ENCODE data around the gene TP53AIP1.

The TP53AIP1 gene

DNA sequence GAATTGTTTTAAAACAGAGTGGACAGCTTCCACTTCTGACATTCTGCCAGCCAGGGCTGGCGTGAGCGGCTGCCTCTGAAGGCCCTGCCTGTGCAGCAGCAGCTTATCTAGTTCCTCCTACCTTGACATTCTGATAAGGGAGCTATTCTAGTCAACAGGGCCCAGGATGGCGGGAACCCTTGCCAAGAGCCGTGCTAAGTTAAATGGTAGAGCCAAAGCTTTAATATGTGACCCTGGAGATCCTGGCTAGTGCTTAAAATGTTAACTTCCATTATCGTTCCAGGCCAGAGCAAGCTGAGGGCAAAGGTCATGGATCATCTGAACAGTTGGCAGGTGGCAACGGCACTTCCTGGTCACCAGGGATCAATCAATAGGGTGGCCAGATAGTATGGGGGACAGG is 48.0 kb downstream of the TP53AIP1 start:
- POLR2A ChIA-PET = no interaction called here
- DNase-seq = peak in 1 of 3 donors; percentile 35
- Histone ChIP-seq H3K36me3 (ENCODE audit: control insufficient read depth in 4 of 4, insufficient read depth in 4 of 4, low read length in 3 of 4) (no peaks in the 10 kb centered on the region), H3K27me3 (replicated peaks in 2 of 5; ENCODE audit: control insufficient read depth in 4 of 5, insufficient read depth in 5 of 5, low read length in 4 of 5) (peaks cover 2 to 67% (median 26%) of the 10 kb centered on the region in 5 experiments), H3K4me3 (ENCODE audit: control insufficient read depth in 1 of 7, extremely low read depth in 1 of 7, insufficient read depth in 4 of 7, low read depth in 2 of 7, low read length in 6 of 7) (no peak overlapping the region), H3K27ac (ENCODE audit: insufficient read depth in 1 of 2, low read depth in 1 of 2, low read length in 2 of 2, poor library complexity in 1 of 2, severe bottlenecking in 2 of 2) (no peak overlapping the region), H3K9me3 (ENCODE audit: control extremely low read depth in 1 of 5, control insufficient read depth in 4 of 5, insufficient read depth in 2 of 5, low read depth in 1 of 5, low read length in 4 of 5) (no peaks in the 10 kb centered on the region), H3K4me1 (ENCODE audit: control extremely low read depth in 1 of 4, control insufficient read depth in 4 of 4, insufficient read depth in 4 of 4, low read length in 3 of 4) (peaks cover 0 to 31% (median 21%) of the 10 kb centered on the region in 4 experiments)
- 71% methylated on average over 4 of the region's 6 CpGs for WGBS (ENCODE audit: insufficient coverage)
- CTCF ChIA-PET = interaction anchor here (1.0 to 13.0 kb wide), 6 partner anchors 9 to 53 kb away, joined by 3 to 640 read pairs (median 8); partner anchors contain the start of gene TP53AIP1

DNA sequence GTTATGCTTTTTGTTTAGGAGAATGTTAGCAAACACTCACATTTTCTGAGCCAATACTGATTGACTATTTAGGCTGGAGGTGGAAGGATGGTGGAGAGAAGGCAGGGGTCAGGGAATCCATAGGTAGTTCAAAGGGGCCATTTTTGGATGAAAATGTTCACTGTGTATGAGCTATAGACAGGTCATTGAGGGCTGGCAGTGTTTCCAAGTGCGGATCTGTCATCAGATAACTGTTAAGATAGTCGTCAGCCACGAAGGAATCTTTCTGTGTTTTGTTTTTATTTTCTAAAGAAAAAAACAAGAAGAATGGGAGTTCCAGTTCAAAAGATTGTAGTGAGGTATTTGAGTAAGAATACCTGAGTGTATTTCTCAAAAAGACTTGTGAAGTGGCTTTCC is 48.4 kb downstream of the TP53AIP1 start:
- H3K27ac ChIP-seq (ENCODE audit: insufficient read depth in 1 of 2, low read depth in 1 of 2, low read length in 2 of 2, poor library complexity in 1 of 2, severe bottlenecking in 2 of 2) = no peak overlapping the region
- H3K4me3 ChIP-seq (ENCODE audit: control insufficient read depth in 1 of 7, extremely low read depth in 1 of 7, insufficient read depth in 4 of 7, low read depth in 2 of 7, low read length in 6 of 7) = no peak overlapping the region
- WGBS (ENCODE audit: insufficient coverage) = 80% methylated on average over 2 of the region's 3 CpGs
- H3K27me3 ChIP-seq (replicated peaks in 2 of 5; ENCODE audit: control insufficient read depth in 4 of 5, insufficient read depth in 5 of 5, low read length in 4 of 5) = peaks cover 2 to 71% (median 30%) of the 10 kb centered on the region in 5 experiments
- H3K4me1 ChIP-seq (ENCODE audit: control extremely low read depth in 1 of 4, control insufficient read depth in 4 of 4, insufficient read depth in 4 of 4, low read length in 3 of 4) = peaks cover 0 to 31% (median 21%) of the 10 kb centered on the region in 4 experiments
- CTCF ChIA-PET = interaction anchor here (1.2 to 13.0 kb wide), 5 partner anchors 9 to 54 kb away, joined by 3 to 640 read pairs (median 9); partner anchors contain the start of gene TP53AIP1
- POLR2A ChIA-PET = no interaction called here
- H3K9me3 ChIP-seq (ENCODE audit: control extremely low read depth in 1 of 5, control insufficient read depth in 4 of 5, insufficient read depth in 2 of 5, low read depth in 1 of 5, low read length in 4 of 5) = no peaks in the 10 kb centered on the region
- no peak for DNase-seq
- H3K36me3 ChIP-seq (ENCODE audit: control insufficient read depth in 4 of 4, insufficient read depth in 4 of 4, low read length in 3 of 4) = no peaks in the 10 kb centered on the region

DNA sequence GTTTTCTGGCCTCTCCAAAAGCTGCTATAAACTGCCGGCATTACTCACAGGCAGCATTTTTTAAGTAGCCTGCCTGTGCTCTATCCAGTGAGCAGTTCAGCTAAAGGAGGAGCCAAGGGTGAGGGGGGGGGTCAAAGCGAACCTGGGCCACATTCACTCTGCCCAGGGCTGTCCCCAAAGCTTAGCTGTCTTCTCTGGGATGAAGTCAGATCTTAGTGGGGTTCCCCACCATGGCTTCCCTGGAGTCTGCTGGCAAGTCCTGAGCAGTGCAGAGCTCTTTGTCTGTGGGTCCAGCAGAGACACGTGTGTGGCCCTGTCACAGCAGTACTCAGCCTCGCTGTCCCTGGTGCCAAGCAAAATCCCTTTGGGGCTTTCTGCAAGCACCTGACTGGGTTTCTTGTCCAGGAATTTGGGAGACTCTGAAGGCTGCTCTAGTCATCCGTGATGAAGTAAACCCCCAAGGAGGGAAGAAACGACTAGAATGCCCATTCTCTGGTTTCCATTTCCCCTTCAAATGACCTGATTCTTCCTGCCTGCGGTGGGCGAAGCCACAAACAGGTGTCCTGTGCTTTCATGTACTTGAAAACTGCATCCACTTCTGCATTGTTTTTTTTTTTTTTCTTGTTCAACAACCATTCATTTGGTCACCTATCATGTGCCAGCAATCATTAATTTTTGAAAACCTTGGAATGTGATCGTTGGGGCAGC is 48.9 kb downstream of the TP53AIP1 start:
- Histone ChIP-seq H3K4me1 (ENCODE audit: control extremely low read depth in 1 of 4, control insufficient read depth in 4 of 4, insufficient read depth in 4 of 4, low read length in 3 of 4) (peaks cover 0 to 31% (median 21%) of the 10 kb centered on the region in 4 experiments), H3K4me3 (ENCODE audit: control insufficient read depth in 1 of 7, extremely low read depth in 1 of 7, insufficient read depth in 4 of 7, low read depth in 2 of 7, low read length in 6 of 7) (no peak overlapping the region), H3K27ac (ENCODE audit: insufficient read depth in 1 of 2, low read depth in 1 of 2, low read length in 2 of 2, poor library complexity in 1 of 2, severe bottlenecking in 2 of 2) (no peak overlapping the region), H3K27me3 (replicated peaks in 2 of 5; ENCODE audit: control insufficient read depth in 4 of 5, insufficient read depth in 5 of 5, low read length in 4 of 5) (peaks cover 3 to 76% (median 32%) of the 10 kb centered on the region in 5 experiments), H3K9me3 (ENCODE audit: control extremely low read depth in 1 of 5, control insufficient read depth in 4 of 5, insufficient read depth in 2 of 5, low read depth in 1 of 5, low read length in 4 of 5) (peaks cover 0 to 2% (median 0%) of the 10 kb centered on the region in 5 experiments), H3K36me3 (ENCODE audit: control insufficient read depth in 4 of 4, insufficient read depth in 4 of 4, low read length in 3 of 4) (no peaks in the 10 kb centered on the region)
- peak in 2 of 3 donors; percentile 74 to 77 for DNase-seq
- 44% methylated on average over 9 of the region's 9 CpGs for WGBS (ENCODE audit: insufficient coverage)
- POLR2A ChIA-PET = interaction anchor here (1.1 kb wide), 1 partner anchor 25 kb away, joined by 3 read pairs; no protein-coding TSS in a partner anchor
- CTCF ChIA-PET = interaction anchor here (0.8 to 13.0 kb wide), 7 partner anchors 9 to 54 kb away, joined by 5 to 640 read pairs (median 7); partner anchors contain the start of gene TP53AIP1

- ChIA-PET CTCF (interaction anchor here (0.8 to 13.0 kb wide), 9 partner anchors 9 to 55 kb away, joined by 3 to 640 read pairs (median 5); partner anchors contain the start of gene TP53AIP1), POLR2A (interaction anchor here (1.1 kb wide), 1 partner anchor 24 kb away, joined by 3 read pairs; no protein-coding TSS in a partner anchor)
- WGBS (ENCODE audit: insufficient coverage) = 93% methylated on average over 3 of the region's 4 CpGs
- Histone ChIP-seq H3K27ac (ENCODE audit: insufficient read depth in 1 of 2, low read depth in 1 of 2, low read length in 2 of 2, poor library complexity in 1 of 2, severe bottlenecking in 2 of 2) (no peak overlapping the region), H3K4me1 (ENCODE audit: control extremely low read depth in 1 of 4, control insufficient read depth in 4 of 4, insufficient read depth in 4 of 4, low read length in 3 of 4) (peaks cover 0 to 31% (median 21%) of the 10 kb centered on the region in 4 experiments), H3K36me3 (ENCODE audit: control insufficient read depth in 4 of 4, insufficient read depth in 4 of 4, low read length in 3 of 4) (no peaks in the 10 kb centered on the region), H3K9me3 (ENCODE audit: control extremely low read depth in 1 of 5, control insufficient read depth in 4 of 5, insufficient read depth in 2 of 5, low read depth in 1 of 5, low read length in 4 of 5) (peaks cover 0 to 2% (median 0%) of the 10 kb centered on the region in 5 experiments), H3K27me3 (replicated peaks in 2 of 5; ENCODE audit: control insufficient read depth in 4 of 5, insufficient read depth in 5 of 5, low read length in 4 of 5) (peaks cover 3 to 81% (median 38%) of the 10 kb centered on the region in 5 experiments), H3K4me3 (ENCODE audit: control insufficient read depth in 1 of 7, extremely low read depth in 1 of 7, insufficient read depth in 4 of 7, low read depth in 2 of 7, low read length in 6 of 7) (no peak overlapping the region)
- DNase-seq = no peak
Observed at GRCh38 chr11:128892866-128893565, 49.7 kb downstream of the TP53AIP1 start.

DNA sequence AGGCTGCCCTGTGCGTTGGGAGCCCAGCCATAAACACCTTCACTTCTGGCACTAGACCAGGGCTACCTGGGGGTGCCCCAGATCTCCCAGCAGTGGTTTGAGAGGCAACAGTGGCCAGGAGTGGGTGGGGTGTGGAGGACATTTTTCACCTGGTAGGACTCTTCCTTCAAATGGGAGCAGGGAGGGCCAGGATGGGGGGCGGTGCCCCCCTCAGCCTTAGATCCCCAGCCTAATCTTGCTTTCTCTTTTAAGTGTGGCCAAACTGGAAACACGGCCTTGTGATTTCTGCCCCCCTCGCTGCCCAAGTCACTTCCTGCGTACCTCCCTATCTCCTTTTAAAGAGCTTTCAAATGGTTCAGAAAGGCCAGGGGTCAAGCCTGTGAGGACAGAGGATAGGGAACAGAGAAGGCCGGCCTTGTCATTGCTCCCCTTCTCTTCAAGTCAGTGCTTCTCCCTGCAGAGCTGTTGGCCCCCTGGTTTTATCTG is 50.7 kb downstream of the TP53AIP1 start:
- POLR2A ChIA-PET = no interaction called here
- CTCF ChIA-PET = interaction anchor here (0.9 to 13.0 kb wide), 9 partner anchors 10 to 56 kb away, joined by 3 to 640 read pairs (median 5); partner anchors contain the start of gene TP53AIP1
- peak in 1 of 3 donors; percentile 35 for DNase-seq

GRCh38 chr11:128890543-128891368 is 51.9 kb downstream of the TP53AIP1 start, which contains the start of gene KCNJ5:
TSS of gene KCNJ5 (plus strand) at chr11:128891356. CDS start at chr11:128911274, 19,918 bp downstream.
- WGBS (ENCODE audit: insufficient coverage) = under 1% methylated on average over 61 of the region's 85 CpGs
- DNase-seq = peak in 2 of 3 donors; percentile 51 to 68

More for the DNA sequence above, 50.7 kb downstream of the TP53AIP1 start:
- H3K9me3 ChIP-seq (ENCODE audit: control extremely low read depth in 1 of 5, control insufficient read depth in 4 of 5, insufficient read depth in 2 of 5, low read depth in 1 of 5, low read length in 4 of 5) = peaks cover 0 to 2% (median 0%) of the 10 kb centered on the region in 5 experiments
- peaks cover 0 to 31% (median 21%) of the 10 kb centered on the region in 4 experiments for H3K4me1 ChIP-seq (ENCODE audit: control extremely low read depth in 1 of 4, control insufficient read depth in 4 of 4, insufficient read depth in 4 of 4, low read length in 3 of 4)
- H3K27ac ChIP-seq (ENCODE audit: insufficient read depth in 1 of 2, low read depth in 1 of 2, low read length in 2 of 2, poor library complexity in 1 of 2, severe bottlenecking in 2 of 2) = no peak overlapping the region
- WGBS (ENCODE audit: insufficient coverage) = 40% methylated on average over 4 of the region's 6 CpGs
- H3K36me3 ChIP-seq (ENCODE audit: control insufficient read depth in 4 of 4, insufficient read depth in 4 of 4, low read length in 3 of 4) = no peaks in the 10 kb centered on the region
- H3K27me3 ChIP-seq (replicated peaks in 2 of 5; ENCODE audit: control insufficient read depth in 4 of 5, insufficient read depth in 5 of 5, low read length in 4 of 5) = peaks cover 3 to 81% (median 41%) of the 10 kb centered on the region in 5 experiments
- H3K4me3 ChIP-seq (ENCODE audit: control insufficient read depth in 1 of 7, extremely low read depth in 1 of 7, insufficient read depth in 4 of 7, low read depth in 2 of 7, low read length in 6 of 7) = peak overlapping the region in 2 of 7 experiments; percentile 11 to 23

More at GRCh38 chr11:128890543-128891368, 51.9 kb downstream of the TP53AIP1 start, which contains the start of gene KCNJ5:
- Histone ChIP-seq H3K4me3 (ENCODE audit: control insufficient read depth in 1 of 7, extremely low read depth in 1 of 7, insufficient read depth in 4 of 7, low read depth in 2 of 7, low read length in 6 of 7) (peak within 1 kb of the TSS in 6 of 7 experiments; percentile 15 to 69 (median 53)), H3K9me3 (ENCODE audit: control extremely low read depth in 1 of 5, control insufficient read depth in 4 of 5, insufficient read depth in 2 of 5, low read depth in 1 of 5, low read length in 4 of 5) (peaks cover 0 to 2% (median 0%) of the 10 kb centered on the region in 5 experiments), H3K27ac (ENCODE audit: insufficient read depth in 1 of 2, low read depth in 1 of 2, low read length in 2 of 2, poor library complexity in 1 of 2, severe bottlenecking in 2 of 2) (no peak within 1 kb of the TSS), H3K27me3 (replicated peaks in 2 of 5; ENCODE audit: control insufficient read depth in 4 of 5, insufficient read depth in 5 of 5, low read length in 4 of 5) (peaks cover 3 to 71% (median 45%) of the 10 kb centered on the region in 5 experiments), H3K4me1 (ENCODE audit: control extremely low read depth in 1 of 4, control insufficient read depth in 4 of 4, insufficient read depth in 4 of 4, low read length in 3 of 4) (peaks cover 0 to 37% (median 21%) of the 10 kb centered on the region in 4 experiments), H3K36me3 (ENCODE audit: control insufficient read depth in 4 of 4, insufficient read depth in 4 of 4, low read length in 3 of 4) (no peaks in the 10 kb centered on the region)
- ChIA-PET POLR2A (no interaction called here), CTCF (interaction anchor here (0.8 to 13.0 kb wide), 6 partner anchors 11 to 57 kb away, joined by 3 to 640 read pairs (median 4); partner anchors contain the start of gene TP53AIP1)

All from common myeloid progenitor, CD34-positive (primary cell).